VCaP (cell line): ENCODE data around the gene UBE2F.
"Not testable (repeated sequence)": the region's sequence is repeated elsewhere in the genome, so short reads cannot be mapped to it uniquely, and the experiment has no call there.

ENCODE experiments used
- H3K27ac ChIP-seq: fragments of 450-650 bp; 2 replicates; pipeline ENCODE4 v1.5.1; 2017
- TF ChIP-seq, protein P1 (sequence below): fragments of 450-650 bp; conservative IDR thresholded peaks from 2 replicates; pipeline ENCODE4 v1.5.1; 2017; ENCODE audit warnings: mild to moderate bottlenecking, moderate library complexity

The UBE2F gene

GRCh38 chr2:237962432-237963084 is 4.3 kb upstream of the UBE2F start:
- TF ChIP-seq, protein P1, sequence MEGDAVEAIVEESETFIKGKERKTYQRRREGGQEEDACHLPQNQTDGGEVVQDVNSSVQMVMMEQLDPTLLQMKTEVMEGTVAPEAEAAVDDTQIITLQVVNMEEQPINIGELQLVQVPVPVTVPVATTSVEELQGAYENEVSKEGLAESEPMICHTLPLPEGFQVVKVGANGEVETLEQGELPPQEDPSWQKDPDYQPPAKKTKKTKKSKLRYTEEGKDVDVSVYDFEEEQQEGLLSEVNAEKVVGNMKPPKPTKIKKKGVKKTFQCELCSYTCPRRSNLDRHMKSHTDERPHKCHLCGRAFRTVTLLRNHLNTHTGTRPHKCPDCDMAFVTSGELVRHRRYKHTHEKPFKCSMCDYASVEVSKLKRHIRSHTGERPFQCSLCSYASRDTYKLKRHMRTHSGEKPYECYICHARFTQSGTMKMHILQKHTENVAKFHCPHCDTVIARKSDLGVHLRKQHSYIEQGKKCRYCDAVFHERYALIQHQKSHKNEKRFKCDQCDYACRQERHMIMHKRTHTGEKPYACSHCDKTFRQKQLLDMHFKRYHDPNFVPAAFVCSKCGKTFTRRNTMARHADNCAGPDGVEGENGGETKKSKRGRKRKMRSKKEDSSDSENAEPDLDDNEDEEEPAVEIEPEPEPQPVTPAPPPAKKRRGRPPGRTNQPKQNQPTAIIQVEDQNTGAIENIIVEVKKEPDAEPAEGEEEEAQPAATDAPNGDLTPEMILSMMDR: no peak

DNA sequence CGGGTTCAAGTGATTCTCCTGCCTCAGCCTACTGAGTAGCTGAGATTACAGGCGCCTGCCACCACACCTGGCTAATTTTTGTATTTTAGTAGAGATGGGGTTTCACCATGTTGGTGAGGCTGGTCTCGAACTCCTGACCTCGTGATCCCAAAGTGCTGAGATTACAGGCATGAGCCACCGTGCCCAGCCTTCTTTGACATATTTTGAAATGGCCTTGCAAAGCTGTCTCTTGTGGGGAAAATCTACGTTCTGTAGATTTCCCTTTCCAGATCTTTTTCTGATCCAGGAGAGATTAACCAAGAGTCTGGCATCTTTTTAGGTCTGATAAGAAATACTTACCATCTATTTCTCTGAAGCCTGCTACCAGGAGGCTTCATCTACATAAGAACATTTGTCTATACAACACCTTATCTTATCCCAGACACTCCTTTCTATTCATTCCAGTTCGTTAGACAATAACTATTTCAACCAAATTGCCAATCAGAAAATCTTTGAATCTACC is 3.3 kb upstream of the UBE2F start:
- not testable (repeated sequence) for H3K27ac ChIP-seq

More at GRCh38 chr2:237962432-237963084, 4.3 kb upstream of the UBE2F start:
- H3K27ac ChIP-seq: no peak overlapping the region

GRCh38 chr2:237964194-237964577 is 2.6 kb upstream of the UBE2F start:
- TF ChIP-seq, protein P1: no peak
- H3K27ac ChIP-seq: no peak overlapping the region

DNA sequence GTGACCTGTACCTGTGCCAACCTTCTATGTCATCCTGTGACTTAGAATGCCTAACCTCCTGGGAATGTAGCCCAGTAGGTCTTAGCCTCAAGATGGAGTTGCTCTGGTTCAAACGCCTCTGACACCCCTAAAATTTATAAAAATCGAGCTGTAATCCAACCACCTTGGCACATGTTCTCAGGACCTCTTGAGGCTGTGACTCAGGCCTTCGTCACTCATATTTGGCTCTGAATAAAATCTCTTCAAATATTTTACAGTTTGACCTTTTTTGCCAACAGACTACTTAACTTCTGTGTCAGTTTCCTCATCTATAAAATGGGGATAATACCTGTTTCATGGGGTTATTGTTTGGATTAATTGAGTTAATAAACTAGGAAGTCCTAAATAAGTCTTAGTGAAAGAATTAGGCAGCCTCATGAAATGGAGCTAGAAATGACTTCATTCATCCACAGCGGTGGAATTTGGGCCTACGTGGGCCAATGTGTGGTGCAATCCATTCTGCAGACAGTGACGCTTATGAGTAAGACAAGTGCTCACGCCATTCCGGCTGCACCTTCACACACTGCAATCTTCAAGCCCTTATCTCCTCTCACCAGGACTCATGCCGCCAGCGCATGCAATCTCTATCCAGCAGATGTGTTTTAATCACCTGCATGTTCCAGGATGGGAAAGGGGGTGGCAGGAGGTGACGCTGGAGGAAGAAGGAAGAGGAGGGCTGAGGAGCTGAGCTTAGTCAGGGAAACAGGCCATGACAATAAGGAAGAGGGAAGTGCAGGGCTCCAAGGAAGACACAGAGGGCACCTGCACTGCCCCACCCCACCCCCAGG is 2.0 kb upstream of the UBE2F start:
- H3K27ac ChIP-seq: no peak overlapping the region
- TF ChIP-seq, protein P1: no peak

DNA sequence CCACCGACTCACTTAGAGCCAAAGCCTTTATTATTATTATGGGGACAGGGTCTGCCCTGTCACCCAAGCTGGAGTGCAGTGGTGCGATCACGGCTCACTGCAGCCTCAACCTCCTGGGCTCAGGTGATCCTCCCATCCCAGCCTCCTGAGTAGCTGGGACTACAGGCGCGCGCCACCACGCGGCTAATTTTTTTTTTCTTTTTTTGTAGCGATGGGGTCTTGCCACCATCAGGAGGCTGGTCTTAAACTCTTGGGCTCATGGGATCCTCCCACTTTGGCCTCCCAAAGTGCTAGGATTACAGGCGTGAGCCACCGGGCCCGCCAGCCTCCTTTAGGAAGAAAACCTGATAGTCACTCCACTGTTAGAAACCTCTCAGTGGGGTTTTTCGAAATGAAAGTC is 970 bp upstream of the UBE2F start:
- H3K27ac ChIP-seq: peak overlapping the region; percentile 74

- peak overlapping the region; percentile 74 for H3K27ac ChIP-seq
- TF ChIP-seq, protein P1: no peak
Observed at GRCh38 chr2:237966250-237966564, 607 bp upstream of the UBE2F start.

DNA sequence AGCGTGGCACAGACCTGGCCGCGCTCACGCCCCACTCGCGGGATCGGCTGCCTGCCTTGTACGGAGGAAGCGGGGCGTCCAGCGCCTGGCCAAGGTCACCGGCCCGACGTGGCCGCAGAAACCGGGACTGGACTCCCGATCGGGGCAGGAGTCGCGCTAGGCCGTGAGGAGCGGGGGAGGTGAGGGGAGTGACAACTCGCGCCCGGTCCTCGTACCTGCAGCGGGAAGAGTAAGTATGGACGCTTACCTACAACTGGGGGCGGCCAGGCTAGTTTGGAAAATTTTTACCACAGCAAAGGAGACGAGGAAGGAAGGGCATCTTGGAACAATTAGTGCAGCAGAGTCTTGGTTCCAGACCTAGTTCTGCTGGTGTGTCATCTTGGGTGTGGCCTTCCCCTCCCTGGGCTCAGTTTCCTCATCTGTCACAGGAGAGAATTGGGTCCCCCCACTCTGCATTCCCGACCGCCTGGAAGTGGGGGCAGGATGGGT is 693 bp downstream of the UBE2F start:
- TF ChIP-seq, protein P1: no peak
- H3K27ac ChIP-seq: peak overlapping the region; percentile 74

DNA sequence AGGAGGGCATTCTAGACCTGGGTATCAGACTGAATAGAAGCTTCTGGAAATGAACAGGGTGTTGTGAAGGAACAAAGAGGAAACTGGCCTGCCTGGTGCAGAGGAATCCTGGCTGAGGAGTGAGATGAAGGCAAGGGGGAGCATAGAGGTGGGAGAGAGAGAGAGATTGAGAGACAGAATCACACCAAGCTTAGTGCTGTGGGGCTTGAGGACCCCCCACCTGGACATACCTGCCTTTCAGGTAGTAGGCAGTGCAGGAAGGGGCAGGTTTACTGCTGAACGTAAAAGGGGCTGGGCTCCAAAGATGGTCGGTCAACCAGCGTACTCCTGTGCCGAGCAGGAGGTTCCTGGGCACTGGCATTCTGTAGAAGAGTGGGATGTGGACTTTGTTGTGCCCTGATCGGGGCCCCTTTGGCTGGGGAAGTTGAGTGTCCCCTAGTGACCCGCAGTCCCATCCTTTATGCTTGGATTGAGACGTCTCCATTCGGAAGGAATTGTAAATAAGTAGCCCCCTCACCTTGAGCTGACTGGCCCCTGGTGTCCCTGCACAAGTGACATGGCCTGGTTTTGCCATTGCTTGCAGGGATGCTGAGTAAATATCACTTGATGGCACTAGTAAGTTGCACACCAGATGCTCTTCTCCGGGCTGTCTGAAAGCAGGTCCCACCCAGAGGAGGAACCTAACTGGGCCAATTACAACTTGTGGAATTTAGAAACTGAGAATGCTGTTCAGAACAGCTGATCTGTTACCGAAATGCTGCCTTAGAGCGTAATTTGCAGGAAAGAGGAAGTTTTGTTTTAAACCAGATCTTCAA is 1.4 kb downstream of the UBE2F start:
- H3K27ac ChIP-seq: peak overlapping the region; percentile 74; the same call in 1 of the 2 replicates
- TF ChIP-seq, protein P1: no peak
